NOMO-1 treated with dmso at 0.1 percent for 144 hours (cell line): ENCODE data around the gene XPC.
"Not testable (repeated sequence)": the region's sequence is repeated elsewhere in the genome, so short reads cannot be mapped to it uniquely, and the experiment has no call there.

Source experiments
- DNase-seq: peaks from one replicate; lab custom pipeline; 2025; ENCODE audit not compliant: unreplicated experiment; lab: John Stamatoyannopoulos, UW

XPC gene

GRCh38 chr3:14178247-14179113 lies at the start of gene XPC, which contains the start of gene LSM3:
Gene XPC (minus strand): TSS chr3:14178601. CDS start chr3:14178568, 33 bp downstream.
Gene LSM3 (plus strand): TSS chr3:14178817. CDS start chr3:14178861, 44 bp downstream.
- peak; percentile 99 for DNase-seq

GRCh38 chr3:14227856-14228255 lies 49.5 kb upstream of the XPC start:
- DNase-seq: no peak

- not testable (repeated sequence) for DNase-seq
Observed at GRCh38 chr3:14226351-14226750, 48.0 kb upstream of the XPC start.

GRCh38 chr3:14225421-14225820 lies 47.0 kb upstream of the XPC start:
- peak; percentile 39 for DNase-seq

GRCh38 chr3:14224895-14225294 lies 46.5 kb upstream of the XPC start:
- no peak for DNase-seq

GRCh38 chr3:14223595-14223994 lies 45.2 kb upstream of the XPC start:
- DNase-seq: no peak

GRCh38 chr3:14222900-14223594 lies 44.6 kb upstream of the XPC start:
- no peak for DNase-seq

- DNase-seq: no peak
Observed at GRCh38 chr3:14222457-14222856, 44.1 kb upstream of the XPC start.

GRCh38 chr3:14221902-14222301 lies 43.5 kb upstream of the XPC start:
- DNase-seq: no peak

- no peak for DNase-seq
Observed at GRCh38 chr3:14220933-14221332, 42.5 kb upstream of the XPC start.

- DNase-seq: no peak
Observed at GRCh38 chr3:14218355-14218754, 40.0 kb upstream of the XPC start.

GRCh38 chr3:14216257-14217048 lies 38.1 kb upstream of the XPC start:
- DNase-seq: no peak

- DNase-seq: no peak
Observed at GRCh38 chr3:14214764-14215163, 36.4 kb upstream of the XPC start.

- DNase-seq: no peak
Observed at GRCh38 chr3:14213066-14213774, 34.8 kb upstream of the XPC start.

GRCh38 chr3:14212032-14212431 lies 33.6 kb upstream of the XPC start:
- DNase-seq: no peak

GRCh38 chr3:14211621-14212020 lies 33.2 kb upstream of the XPC start:
- no peak for DNase-seq

GRCh38 chr3:14210843-14211594 lies 32.6 kb upstream of the XPC start:
- DNase-seq: no peak

- DNase-seq: no peak
Observed at GRCh38 chr3:14210290-14210688, 31.9 kb upstream of the XPC start.

GRCh38 chr3:14209581-14210289 lies 31.3 kb upstream of the XPC start:
- no peak for DNase-seq
